GM19351 (cell line): ENCODE results near the gene TDRKH.

Experiments used
- ATAC-seq: cut with Tn5 transposase; IDR thresholded peaks from one replicate; pipeline ENCODE4 v1.9.1; 2021; ENCODE audit warnings: mild to moderate bottlenecking, moderate library complexity; ENCODE audit not compliant: unreplicated experiment

Gene TDRKH

DNA sequence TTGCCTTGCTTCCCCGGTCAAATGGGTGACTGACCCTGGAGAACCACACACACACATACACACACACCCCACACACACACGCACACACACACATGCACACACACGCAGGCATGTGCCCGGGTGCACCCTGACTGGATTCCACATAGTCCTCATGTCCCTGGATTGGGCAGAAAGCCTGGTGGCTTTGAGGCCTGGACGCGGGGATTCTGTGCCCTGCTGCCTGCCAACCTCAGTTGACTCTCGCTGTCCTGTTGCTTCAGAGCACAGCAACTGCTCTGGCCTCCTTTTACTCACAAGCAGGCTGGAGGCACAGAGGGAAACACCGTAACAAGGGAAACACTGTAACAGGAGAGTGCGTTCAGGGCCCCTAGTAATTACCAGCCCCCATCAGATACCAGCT is 34.9 kb upstream of the TDRKH start:
- ATAC-seq = no peak

DNA sequence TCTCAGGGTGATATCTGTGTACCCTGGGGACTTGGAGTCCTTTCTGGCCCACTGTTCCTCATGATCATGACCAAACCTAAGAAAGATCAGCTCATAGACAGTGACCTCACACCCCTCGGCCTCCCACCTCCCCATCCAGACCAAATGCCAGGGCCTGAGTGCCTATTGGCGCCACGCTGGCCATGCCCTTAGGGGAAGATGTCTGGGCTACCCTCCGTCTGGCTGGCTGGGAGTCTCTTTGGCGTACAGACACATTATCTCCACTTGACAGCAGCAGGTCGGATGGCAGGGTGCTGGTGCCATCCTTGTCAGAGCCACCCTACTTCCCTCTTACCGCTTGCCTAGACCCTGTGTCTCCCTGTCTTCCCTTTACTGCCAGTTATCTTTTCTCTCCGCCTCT is 32.9 kb upstream of the TDRKH start:
- no peak for ATAC-seq

DNA sequence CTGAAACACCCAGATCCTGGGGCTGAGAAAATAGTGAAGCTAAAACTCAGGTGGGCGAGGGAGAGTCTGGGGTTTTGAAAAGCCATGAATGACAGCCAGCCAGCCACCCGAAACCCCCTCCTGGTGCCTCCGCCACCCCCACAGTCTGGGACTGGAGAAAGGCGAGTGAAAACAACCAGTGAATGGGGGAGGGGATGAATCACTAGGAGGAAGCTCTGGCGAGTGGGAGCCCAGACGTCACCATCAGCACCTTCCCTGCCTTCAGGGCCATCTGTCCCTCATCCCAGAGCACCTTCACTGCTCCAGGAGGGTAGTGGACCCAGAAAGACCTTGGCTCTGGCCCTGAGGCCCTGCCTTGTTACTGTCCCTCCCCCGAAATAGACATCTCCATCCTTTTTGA is 32.1 kb upstream of the TDRKH start:
- ATAC-seq = no peak

DNA sequence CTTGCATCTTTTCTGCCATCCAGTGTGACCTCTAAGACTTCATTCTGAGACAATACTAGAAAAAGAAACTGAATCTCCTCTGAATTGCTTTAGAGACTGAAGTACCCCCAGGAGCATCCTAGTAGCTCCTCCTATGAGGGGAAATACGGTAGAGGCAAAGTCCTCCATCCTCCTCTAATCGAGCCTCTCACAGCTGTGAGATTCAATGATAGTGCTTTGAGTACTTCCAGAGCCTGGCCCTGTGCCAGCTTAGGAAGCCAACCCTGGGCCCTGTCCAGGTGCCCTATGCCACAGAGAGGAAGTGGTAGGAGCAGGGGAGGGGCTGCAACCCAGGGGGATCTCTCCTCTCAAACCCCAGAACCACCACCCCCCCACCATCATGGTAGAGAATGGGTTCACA is 30.6 kb upstream of the TDRKH start:
- ATAC-seq = no peak

DNA sequence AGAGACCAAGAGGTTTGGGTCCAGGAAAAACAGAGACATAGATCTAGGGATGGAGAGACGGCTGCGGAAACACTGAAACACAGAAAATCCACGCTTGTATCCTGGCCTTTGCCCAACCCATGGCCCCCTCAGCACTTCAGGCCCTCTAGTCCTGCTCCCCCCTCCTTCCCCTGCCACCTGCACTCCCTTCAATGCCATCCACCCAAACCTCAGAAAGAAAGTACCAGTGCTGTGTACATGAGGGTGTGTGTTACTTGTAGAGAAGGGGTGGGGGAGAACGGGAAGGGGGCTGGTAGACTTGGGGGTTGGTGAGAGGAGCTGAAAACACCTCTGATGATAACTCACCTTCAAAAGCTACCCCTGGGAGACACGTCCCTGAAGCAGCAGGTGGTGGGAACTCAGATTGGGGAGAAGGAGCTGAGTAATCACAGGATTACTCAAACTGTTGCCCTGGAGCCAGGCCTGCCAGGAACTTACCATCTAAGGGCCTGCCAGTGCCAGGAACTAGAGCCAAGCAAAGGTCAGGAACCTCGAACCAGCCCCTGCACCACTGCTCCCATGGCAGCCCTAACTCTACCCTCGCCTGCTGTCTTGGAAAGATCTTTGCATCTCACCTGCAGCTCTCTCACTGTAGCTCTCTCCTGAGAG is 29.8 kb upstream of the TDRKH start:
- no peak for ATAC-seq

DNA sequence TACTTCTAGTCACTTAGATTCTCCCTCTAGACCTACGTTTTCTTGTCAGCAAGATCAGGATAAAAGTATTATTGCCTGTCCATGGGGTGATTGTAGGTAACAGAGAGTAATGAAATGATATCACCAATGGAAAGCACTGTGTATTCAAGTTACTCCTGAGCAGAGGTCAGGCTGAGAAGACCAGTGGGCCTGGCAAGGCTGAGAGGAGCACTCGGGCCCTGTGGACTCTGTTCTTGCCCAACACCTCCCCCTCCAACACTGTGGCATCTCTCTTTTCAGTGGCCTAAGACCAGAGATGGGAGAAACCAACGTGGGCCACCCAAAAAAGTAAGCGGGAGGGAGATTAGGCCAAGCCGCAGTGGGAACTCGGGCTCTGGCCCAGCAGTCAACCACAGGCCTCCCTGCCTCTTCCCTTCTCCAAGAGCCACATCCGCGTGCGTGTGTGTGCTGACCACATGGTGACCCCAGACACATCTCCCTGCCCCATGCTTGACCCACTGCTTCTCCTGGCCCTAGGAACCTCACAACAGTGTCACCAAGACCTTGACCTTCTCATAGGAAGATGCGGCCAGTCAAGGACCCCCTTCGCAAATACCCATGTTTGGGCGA is 29.0 kb upstream of the TDRKH start:
- no peak for ATAC-seq

DNA sequence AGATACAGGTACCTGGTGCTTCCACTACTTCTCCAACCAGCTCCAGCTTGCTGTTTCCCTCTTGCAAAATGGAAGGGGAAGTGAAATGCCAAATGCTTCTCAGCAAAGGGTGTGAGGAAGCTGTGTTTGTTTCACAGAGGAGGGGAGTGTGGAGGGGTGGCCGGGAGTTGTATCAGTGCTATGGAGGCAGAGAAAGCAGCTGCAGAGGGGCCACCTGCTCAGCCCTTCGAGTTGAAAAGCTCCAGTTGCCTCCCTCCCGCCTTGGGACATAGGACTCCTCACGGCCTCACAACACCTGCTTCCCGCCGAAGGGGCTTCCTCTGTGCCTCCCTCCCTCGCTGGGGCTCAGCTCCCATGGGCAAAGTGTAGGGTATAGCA is 27.0 kb upstream of the TDRKH start:
- ATAC-seq = no peak

DNA sequence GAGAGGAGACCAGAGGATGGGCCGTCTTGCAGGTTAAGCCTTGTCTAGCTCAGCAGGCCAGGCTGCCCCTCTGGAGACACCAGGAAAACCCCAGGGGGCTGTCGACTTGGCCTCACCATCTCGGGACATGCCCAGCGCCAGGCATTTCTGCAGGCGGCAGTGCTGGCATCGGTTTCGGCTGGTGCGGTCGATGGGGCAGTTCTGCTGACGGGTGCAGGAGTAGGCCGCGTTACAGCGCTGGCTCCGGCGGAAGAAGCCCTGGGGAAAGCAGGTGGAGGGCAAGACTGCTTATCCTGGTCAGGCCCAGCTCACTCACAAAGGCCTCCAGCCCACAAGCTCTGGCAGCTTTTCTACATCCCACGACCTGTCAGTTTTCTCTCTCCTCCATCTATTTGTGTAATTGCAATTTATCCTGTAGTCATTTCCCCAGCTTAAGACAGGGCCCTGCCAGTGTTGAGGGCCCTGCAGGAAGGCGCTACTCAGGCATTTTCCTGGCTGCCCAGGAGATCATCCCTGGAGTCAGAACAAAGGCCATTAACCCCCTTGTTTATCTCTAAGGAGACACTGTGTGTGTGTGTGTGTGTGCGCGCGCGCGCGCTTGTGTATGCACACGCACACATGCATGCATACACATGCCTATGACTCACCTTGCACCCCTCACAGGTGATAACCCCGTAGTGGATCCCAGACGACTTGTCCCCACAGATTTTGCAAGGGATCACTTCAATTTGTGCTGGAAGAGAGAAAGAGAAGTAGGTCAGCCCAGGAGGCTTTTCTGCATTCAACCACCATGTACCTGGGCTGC is 26.4 kb upstream of the TDRKH start:
- no peak for ATAC-seq

DNA sequence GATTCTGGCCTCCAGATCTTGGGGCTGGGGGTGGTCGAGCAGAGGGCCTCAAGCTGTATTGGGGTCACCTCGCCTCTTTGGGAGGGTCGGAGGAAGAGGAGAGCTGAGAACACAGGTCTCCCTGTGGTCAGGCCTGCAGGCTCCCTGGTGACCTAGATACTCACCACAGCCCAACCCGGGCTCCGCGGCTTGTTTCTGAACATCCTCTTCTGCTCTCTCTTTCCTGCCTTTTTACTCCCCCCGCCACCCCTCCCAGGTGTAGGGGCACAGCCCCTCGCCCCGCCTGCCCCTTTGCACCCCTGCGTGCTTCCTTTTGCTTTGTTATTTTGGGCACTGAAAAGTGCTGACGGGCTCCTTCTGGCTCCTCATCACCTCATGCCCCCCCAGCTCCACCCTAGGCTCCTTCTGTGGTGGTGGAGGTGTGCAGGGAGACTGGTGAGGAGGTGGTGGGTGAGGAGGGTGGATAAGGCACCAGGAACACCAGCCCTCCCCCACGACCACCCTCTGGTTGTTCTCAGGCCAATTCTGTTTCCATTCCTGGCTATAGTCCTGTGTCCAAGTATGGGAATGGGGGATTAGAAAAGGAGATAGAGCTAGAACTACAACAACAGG is 25.5 kb upstream of the TDRKH start:
- no peak for ATAC-seq

DNA sequence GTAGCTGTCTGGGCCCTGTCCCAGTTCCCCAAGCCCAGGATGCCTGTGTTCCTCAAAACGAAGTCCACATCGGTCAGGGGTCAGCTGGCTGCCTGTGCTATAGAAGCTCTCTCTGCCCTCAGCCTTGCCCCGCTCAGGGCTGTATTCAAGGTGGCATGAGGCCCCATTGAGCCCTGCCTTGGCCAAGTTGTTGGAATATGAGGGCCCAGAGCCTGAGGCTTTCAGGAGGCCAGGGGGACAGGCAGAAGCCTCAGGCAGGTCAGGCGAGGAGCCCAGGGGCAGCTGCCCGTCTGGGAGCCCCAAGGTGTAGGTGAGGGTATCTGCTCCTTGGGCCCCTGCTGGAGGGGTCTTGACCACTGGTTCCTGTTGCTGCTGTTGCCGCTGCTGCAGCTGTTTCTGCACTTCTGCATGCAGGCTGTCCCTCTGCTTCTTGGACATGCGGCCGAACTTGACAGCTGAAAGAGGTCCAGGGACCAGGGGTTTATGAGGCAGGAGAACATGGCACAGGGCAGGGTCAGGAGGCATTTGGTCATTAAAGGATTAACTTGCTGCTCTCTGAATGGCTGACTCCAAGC is 24.8 kb upstream of the TDRKH start:
- ATAC-seq = no peak

DNA sequence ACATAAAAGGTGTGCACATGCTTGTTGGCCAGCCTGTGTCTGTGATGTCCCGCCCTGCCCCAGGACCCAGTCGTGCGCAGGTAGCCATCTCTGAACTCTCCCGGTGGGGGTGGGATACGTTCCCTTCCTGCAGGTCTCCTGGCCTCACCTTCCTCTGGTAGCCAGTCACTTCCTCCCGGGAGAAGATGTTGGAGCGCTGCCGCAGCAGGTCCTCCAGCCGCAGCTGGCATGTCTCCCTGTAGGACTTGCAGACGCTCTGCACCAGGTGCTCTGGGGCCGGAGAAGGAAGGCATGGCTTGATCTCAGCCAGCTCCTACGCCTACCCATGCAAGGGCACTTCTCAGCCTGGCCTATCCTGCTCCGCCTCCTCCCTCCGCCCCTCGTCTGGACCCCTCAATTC is 24.1 kb upstream of the TDRKH start:
- ATAC-seq = no peak

DNA sequence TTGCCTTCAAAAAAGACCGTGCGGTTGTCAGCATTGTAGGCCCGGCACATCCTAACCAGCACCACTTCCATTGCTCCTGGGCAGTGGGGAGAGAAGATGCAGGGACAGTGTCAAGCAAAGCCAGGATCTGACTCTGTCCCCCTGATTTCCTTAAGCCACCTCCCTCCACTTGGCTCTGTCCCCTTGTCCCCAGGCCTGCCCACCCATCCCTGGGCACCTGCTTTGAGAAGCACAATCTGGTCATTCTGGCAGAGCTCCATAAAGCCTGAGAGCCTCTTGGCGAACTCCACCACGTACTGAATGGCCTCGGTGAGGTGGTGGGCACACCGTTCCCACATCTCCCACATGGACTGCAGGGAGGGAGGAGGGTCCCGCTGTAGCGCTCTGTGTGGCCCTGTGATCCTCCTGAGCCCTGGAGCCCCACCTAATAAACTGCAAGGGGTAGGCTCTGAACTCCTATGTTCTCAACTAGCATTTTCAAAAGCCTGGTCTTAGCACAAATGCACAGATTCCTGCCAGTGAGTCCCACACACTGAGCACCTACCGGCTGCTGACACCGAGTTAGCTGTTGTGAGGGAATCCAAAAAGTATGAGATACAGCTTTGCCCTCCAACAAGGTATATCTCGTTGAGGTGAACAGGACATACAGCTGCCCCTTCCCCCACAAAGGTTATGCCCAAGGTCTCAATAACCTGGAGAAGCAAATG is 23.1 kb upstream of the TDRKH start:
- no peak for ATAC-seq

DNA sequence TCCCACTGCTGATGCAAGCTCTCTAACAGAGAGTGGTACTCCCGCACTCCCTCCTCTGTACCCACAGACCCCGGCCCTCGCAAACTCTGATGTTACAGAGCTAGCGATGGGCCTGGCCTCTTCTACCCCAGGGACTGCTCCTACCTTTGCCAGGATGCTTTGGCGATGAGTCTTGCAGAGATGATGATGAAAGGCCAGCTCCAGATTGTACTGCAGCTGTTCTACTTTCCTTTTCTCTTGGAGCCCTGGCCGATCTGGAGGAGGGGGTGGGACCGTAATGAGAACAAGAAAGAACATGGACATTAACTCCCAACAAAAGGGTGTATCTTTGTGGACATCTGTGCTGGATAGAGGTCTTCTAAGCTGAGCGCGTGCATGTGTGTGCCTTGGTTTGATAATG is 20.9 kb upstream of the TDRKH start:
- no peak for ATAC-seq

DNA sequence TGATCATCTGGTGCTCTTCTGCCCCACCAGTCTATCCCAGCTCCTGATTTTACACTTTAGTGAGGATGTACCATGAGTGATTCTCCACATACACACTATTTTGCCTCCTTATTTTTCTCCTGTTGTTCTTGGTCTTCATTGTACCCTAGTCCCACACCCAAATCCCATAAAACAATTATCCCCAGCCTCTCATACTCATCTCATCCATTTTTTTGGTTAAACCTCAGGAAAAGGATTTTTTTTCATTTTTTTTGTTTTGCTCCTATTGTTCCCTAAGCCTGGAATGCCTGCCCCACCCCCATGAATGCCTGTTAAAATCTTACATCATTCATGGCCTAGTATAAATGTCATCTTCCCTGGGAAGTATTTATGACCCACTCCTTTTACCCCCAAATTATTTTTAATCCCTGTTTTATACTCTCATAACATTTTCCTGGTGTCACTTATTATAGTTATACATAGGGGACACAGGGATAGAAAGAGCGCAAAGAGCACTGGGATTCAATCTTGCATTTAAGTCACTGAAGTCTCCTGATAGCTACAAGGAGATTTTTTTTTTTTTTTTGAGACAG is 19.8 kb upstream of the TDRKH start:
- no peak for ATAC-seq

DNA sequence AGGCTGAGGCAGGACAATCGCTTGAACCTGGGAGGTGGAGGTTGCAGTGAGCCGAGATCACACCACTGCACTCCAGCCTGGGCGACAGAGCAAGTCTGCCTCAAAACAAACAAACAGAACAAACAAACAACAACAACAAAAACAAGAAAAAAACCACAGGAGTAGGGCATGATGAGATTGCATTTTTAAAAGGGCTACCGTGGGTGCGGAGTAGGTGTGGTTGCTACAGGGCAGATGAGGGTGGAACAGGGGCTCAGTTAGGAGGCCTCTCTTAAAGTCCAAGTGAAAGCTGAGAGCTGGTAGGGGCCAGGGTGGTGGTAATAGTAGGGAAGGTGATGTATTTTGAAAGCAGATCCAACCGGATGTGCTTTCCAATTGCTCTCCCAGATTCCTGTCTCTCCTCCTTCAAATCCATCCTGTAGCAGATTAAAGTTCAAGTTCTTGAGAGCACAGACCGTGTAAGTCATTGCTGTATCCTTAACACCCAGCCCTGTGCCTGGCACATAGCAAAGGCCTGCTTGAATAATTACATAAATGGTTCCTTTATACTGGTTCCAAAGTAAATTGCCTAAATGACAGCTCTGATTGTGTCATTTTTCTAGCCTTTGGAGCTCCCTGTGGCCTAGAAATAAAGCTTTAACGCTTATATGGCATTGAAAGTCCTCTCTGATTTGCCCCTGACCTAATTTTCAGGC is 19.1 kb upstream of the TDRKH start:
- no peak for ATAC-seq

DNA sequence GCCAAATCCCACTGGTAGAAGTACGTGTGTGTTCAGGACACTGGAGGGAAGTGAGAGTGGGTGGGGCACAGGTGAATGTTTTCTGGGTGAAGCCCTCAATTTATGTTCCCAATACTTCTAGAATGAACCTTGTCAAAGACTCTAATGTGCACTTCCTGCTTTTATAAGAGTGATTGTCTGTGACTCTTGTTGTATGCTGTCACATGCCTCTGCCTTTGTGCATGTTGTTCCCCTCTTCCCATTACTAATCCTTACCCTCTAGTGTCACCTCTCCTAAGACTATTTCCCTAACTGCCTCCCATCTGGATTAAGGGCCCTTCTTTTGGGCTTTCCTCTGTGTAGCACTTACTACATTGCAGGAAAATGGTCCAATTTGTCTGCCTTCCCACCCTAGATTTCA is 17.5 kb upstream of the TDRKH start:
- no peak for ATAC-seq

DNA sequence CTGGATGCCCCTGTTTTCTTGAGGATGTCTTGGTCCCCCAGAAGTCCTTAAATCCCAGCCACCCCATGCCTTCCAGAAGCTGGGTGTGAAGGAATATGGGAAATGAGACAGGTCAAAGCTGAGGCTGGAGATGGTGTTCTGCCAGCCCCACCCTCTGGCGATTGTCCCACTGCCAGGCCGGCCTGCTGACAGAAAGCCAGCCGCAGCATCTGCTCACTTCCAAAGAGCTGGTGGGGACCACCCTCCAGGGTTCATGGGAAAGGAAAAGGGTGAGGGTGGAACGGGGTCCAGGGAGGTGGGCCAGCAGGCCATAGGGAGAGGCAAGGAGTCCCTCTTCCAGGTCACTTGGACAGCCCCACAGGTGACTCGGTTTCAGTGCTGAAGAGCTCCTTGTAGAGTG is 16.8 kb upstream of the TDRKH start:
- ATAC-seq = no peak

DNA sequence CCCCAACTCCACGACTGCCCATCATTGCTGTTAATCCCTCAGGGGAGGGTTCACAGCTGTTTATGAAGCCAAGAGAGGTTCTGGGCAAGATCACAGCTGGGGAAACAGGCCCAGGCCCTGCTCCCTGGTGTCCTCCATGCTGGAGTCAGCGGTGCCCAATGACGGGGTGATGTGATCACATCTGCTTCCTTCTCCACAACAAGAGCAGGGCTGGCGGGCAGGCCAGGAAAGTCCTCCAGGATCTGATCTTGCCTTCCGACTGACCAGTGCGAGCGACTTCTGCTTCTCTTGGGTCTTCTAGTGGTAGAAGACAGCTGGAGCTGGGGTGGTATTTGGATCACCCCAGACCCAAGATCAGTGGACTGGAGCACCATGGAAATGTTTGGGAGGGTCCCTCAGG is 15.9 kb upstream of the TDRKH start:
- no peak for ATAC-seq

DNA sequence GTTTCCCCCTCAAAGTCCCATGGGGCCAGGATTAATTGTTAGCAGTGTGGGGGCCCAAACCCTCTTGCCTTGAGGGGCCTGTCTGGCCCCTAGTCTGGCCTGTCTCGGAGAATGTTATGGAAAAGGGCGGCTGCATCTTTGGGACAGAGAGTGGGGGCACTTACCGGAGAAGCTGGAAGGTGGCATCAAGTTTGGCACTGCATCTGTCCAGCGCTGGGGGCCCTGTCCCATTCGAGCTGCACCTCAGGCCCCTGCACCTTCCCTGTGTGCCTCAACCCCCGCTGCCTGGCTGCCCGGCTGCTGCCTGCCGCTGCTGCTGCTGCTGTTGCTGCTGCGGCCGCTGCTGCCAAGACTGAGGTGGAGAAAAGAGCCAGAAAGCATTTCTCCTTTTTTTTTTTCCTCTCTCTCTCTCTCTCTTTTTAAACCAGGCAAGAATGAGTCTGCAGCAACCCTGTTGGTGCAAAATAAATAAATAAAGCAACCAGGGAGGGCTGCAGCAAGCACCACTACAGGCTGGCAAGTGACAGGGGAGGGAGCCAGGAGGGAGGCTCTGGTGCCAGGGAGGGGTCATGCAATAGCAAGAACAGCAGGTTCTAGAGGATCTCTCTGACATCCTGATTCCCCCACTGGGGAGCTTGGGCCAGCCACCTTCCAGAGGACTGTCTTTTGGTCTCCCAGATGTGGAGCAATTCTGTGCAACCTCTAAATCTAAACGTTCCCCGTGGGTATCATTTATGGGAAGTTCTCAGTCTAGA is 14.9 kb upstream of the TDRKH start, which contains the start of gene LINGO4:
Gene LINGO4, minus strand, starts transcription at position 354 of the 755 bp plus-strand sequence. CDS start 2,715 bp downstream, outside the sequence.
- no peak for ATAC-seq
